Mucosa of rectum (tissue), 2 donors: ENCODE results near the gene NOXO1.
"Not testable (repeated sequence)": the region's sequence is repeated elsewhere in the genome, so short reads cannot be mapped to it uniquely, and the experiment has no call there.

Source experiments
- H3K27ac ChIP-seq, 2 donors: one replicate each; pipeline ENCODE4 v1.7.0; 2013; ENCODE audit warnings: inconsistent platforms in 2 of 2, low read depth in 2 of 2, low read length in 2 of 2
- H3K27me3 ChIP-seq, 2 donors: one replicate each; pipeline ENCODE4 v1.7.0; 2013; ENCODE audit warnings: low read length in 2 of 2; ENCODE audit not compliant: control insufficient read depth in 2 of 2, insufficient read depth in 2 of 2
- H3K36me3 ChIP-seq, 2 donors: one replicate each; pipeline ENCODE4 v1.7.0; 2013; ENCODE audit warnings: low read length in 2 of 2; ENCODE audit not compliant: control insufficient read depth in 2 of 2, insufficient read depth in 2 of 2
- H3K4me1 ChIP-seq, 2 donors: one replicate each; pipeline ENCODE4 v1.7.0; 2013; ENCODE audit warnings: low read length in 2 of 2, mild to moderate bottlenecking in 1 of 2; ENCODE audit not compliant: control insufficient read depth in 2 of 2, insufficient read depth in 2 of 2
- H3K4me3 ChIP-seq, 2 donors: one replicate each; pipeline ENCODE4 v1.7.0; 2013; ENCODE audit warnings: low read length in 2 of 2
- H3K9ac ChIP-seq, 2 donors: one replicate each; pipeline ENCODE4 v1.7.0; 2013; ENCODE audit warnings: low read length in 2 of 2, low read depth in 1 of 2, mild to moderate bottlenecking in 1 of 2
- H3K9me3 ChIP-seq, 2 donors: one replicate each; pipeline ENCODE4 v1.7.0; 2013; ENCODE audit warnings: low read length in 2 of 2; ENCODE audit not compliant: control insufficient read depth in 2 of 2
- donor health status: healthy.
- donor health status: Normal muscosa, but diverticular disease.

Gene NOXO1

GRCh38 chr16:1961651-1962067 is 19.6 kb downstream of the NOXO1 start:
- no peak overlapping the region for H3K4me3 ChIP-seq
- H3K4me1 ChIP-seq, result peaks cover 26 to 33% of the 10 kb centered on the region in 2 donors
- peaks cover 14 to 21% of the 10 kb centered on the region in 2 donors for H3K36me3 ChIP-seq
- H3K27ac ChIP-seq, result no peak overlapping the region
- H3K9me3 ChIP-seq, result no peaks in the 10 kb centered on the region
- H3K9ac ChIP-seq, result no peak overlapping the region
- no peaks in the 10 kb centered on the region for H3K27me3 ChIP-seq

GRCh38 chr16:1960665-1961630 is 20.3 kb downstream of the NOXO1 start:
- Histone ChIP-seq H3K27ac (no peak overlapping the region), H3K9ac (peak overlapping the region; percentile 34 to 96), H3K4me3 (peak overlapping the region in 1 of 2 donors; percentile 85), H3K9me3 (no peaks in the 10 kb centered on the region), H3K36me3 (peaks cover 14 to 21% of the 10 kb centered on the region in 2 donors), H3K4me1 (peaks cover 25 to 31% of the 10 kb centered on the region in 2 donors), H3K27me3 (no peaks in the 10 kb centered on the region)

- peak within 1 kb of the TSS; percentile 76 to 86 for H3K27ac ChIP-seq
- H3K27me3 ChIP-seq, result no peaks in the 10 kb centered on the region
- H3K9ac ChIP-seq, result peak within 1 kb of the TSS; percentile 93 to 96
- H3K4me1 ChIP-seq, result peaks cover 18 to 24% of the 10 kb centered on the region in 2 donors
- H3K4me3 ChIP-seq, result peak within 1 kb of the TSS; percentile 85 to 93
- H3K36me3 ChIP-seq, result peaks cover 14 to 21% of the 10 kb centered on the region in 2 donors
- no peaks in the 10 kb centered on the region for H3K9me3 ChIP-seq
These were observed 21.8 kb downstream of the NOXO1 start, which contains the start of gene NDUFB10 for GRCh38 chr16:1959269-1960039. TSS of gene NDUFB10 (plus strand) at chr16:1959538. CDS start at chr16:1959625, 87 bp downstream.

GRCh38 chr16:1958715-1959268 is 22.5 kb downstream of the NOXO1 start:
- Histone ChIP-seq H3K27me3 (no peaks in the 10 kb centered on the region), H3K9ac (peak overlapping the region; percentile 60 to 96), H3K27ac (peak overlapping the region; percentile 23 to 86), H3K4me3 (peak overlapping the region; percentile 85 to 93), H3K36me3 (peaks cover 14 to 21% of the 10 kb centered on the region in 2 donors), H3K9me3 (no peaks in the 10 kb centered on the region), H3K4me1 (peaks cover 15 to 22% of the 10 kb centered on the region in 2 donors)

- H3K4me3 ChIP-seq, H3K9ac ChIP-seq, H3K27ac ChIP-seq, H3K9me3 ChIP-seq, H3K27me3 ChIP-seq: not testable (repeated sequence)
- Histone ChIP-seq H3K4me1 (peaks cover 8 to 15% of the 10 kb centered on the region in 2 donors), H3K36me3 (peaks cover 14 to 17% of the 10 kb centered on the region in 2 donors)
These were observed 23.2 kb downstream of the NOXO1 start for GRCh38 chr16:1958143-1958491.

GRCh38 chr16:1957434-1958142 is 23.7 kb downstream of the NOXO1 start:
- H3K27me3 ChIP-seq, result not testable (repeated sequence)

GRCh38 chr16:1953734-1954133 is 27.5 kb downstream of the NOXO1 start:
- Histone ChIP-seq H3K4me3 (no peak overlapping the region), H3K9me3 (no peaks in the 10 kb centered on the region), H3K27ac (no peak overlapping the region), H3K4me1 (peaks cover 0 to 1% of the 10 kb centered on the region in 2 donors), H3K27me3 (no peaks in the 10 kb centered on the region), H3K9ac (no peak overlapping the region), H3K36me3 (no peaks in the 10 kb centered on the region)

More at GRCh38 chr16:1957434-1958142, 23.7 kb downstream of the NOXO1 start:
- Histone ChIP-seq H3K4me1 (peaks cover 8 to 12% of the 10 kb centered on the region in 2 donors), H3K36me3 (peaks cover 11 to 13% of the 10 kb centered on the region in 2 donors)
- H3K4me3 ChIP-seq, H3K9me3 ChIP-seq, H3K9ac ChIP-seq, H3K27ac ChIP-seq: not testable (repeated sequence)

GRCh38 chr16:1950559-1950958 is 30.7 kb downstream of the NOXO1 start:
- no peaks in the 10 kb centered on the region for H3K9me3 ChIP-seq
- no peak overlapping the region for H3K27ac ChIP-seq
- H3K4me3 ChIP-seq, result no peak overlapping the region
- H3K36me3 ChIP-seq, result no peaks in the 10 kb centered on the region
- H3K27me3 ChIP-seq, result no peaks in the 10 kb centered on the region
- no peaks in the 10 kb centered on the region for H3K4me1 ChIP-seq
- H3K9ac ChIP-seq, result no peak overlapping the region

GRCh38 chr16:1950047-1950446 is 31.2 kb downstream of the NOXO1 start:
- Histone ChIP-seq H3K9me3 (no peaks in the 10 kb centered on the region), H3K9ac (no peak overlapping the region), H3K36me3 (no peaks in the 10 kb centered on the region), H3K27ac (no peak overlapping the region), H3K4me1 (no peaks in the 10 kb centered on the region), H3K27me3 (no peaks in the 10 kb centered on the region), H3K4me3 (no peak overlapping the region)
